Retinal pigment epithelial cell (primary cell): ENCODE data around the gene DHX58.
A peak's percentile ranks its signal among the peaks of the same experiment; 100 is the strongest.
"Not testable (repeated sequence)": the region's sequence is repeated elsewhere in the genome, so short reads cannot be mapped to it uniquely, and the experiment has no call there.

ENCODE experiments used
- DNase-seq: peaks from one replicate; pipeline ENCODE4 v3.0.0-alpha.2; 2010; ENCODE audit warnings: low read depth
- H3K4me3 ChIP-seq: 2 replicates; pipeline ENCODE4 v1.5.1; 2011; ENCODE audit warnings: mild to moderate bottlenecking, low read length, control low read depth, moderate library complexity
- CTCF ChIP-seq: conservative IDR thresholded peaks from 2 replicates; pipeline ENCODE4 v1.5.1; 2011; ENCODE audit warnings: low read depth, low read length, control low read depth, inconsistent platforms

Gene DHX58

DNA sequence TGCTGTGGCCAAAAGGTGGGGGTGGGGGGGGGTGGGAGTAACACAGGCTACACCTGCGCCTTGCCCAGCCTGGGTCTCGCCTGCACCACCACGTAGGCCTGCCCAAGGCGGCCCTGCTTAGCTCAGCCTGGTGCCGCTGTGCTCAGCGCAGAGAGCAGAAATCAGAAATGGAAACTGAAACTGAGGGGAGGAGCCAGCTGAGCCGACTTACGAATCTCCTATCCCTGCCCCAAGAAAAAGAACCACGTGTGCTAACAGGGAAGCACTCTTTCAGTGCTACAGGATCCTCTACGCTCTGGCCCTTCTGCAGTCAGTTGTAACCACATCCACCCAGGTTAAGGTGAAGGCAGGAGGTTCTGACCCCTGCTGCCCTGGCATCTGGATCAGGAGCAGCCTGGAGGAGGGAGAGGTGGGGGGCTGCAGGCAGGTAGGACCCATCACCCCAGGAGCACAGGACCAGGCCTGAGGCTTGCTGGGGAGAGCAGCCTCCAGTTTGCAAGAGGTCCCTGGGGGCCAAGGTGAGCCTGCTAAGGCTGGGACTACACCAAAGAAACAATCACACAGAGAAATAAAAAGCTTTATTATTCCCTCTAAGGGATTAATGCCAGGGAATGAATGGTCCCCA is at the start of gene DHX58:
TSS of gene DHX58 (minus strand) at position 163 of the 625 bp plus-strand sequence. CDS start 822 bp downstream, outside the sequence.
- peak; percentile 66 for DNase-seq
- H3K4me3 ChIP-seq, result peak within 1 kb of the TSS; percentile 30
- no peak for TF ChIP-seq CTCF

GRCh38 chr17:42160531-42160910 is 48.0 kb upstream of the DHX58 start:
- no peak for TF ChIP-seq CTCF
- no peak overlapping the region for H3K4me3 ChIP-seq
- no peak for DNase-seq

GRCh38 chr17:42159796-42160530 is 47.4 kb upstream of the DHX58 start:
- no peak for DNase-seq
- no peak for TF ChIP-seq CTCF
- H3K4me3 ChIP-seq, result no peak overlapping the region

- H3K4me3 ChIP-seq, result peak overlapping the region; percentile 100
- no peak for TF ChIP-seq CTCF
- DNase-seq, result no peak
These were observed 43.1 kb upstream of the DHX58 start for GRCh38 chr17:42155614-42156045.

GRCh38 chr17:42153919-42154742 is 41.6 kb upstream of the DHX58 start:
- no peak for DNase-seq
- no peak for TF ChIP-seq CTCF
- peak overlapping the region; percentile 100 for H3K4me3 ChIP-seq

- no peak for DNase-seq
- H3K4me3 ChIP-seq, result no peak overlapping the region
- TF ChIP-seq CTCF, result no peak
These were observed 34.5 kb upstream of the DHX58 start for GRCh38 chr17:42146911-42147607.

- DNase-seq, H3K4me3 ChIP-seq: not testable (repeated sequence)
These were observed 30.6 kb upstream of the DHX58 start for GRCh38 chr17:42143138-42143537.
